ENCODE measurements around the gene CLSTN2. TPM values are rescaled to one million over a fixed set of nuclear protein-coding genes. Genes with fewer than 3 reads are reported as not detected.

The CLSTN2 gene
- total and polyA plus RNA-seq, 2 of the 4 experiments (the other 2 are of a cell fraction): under 0.01 to 0.07 TPM

DNA sequence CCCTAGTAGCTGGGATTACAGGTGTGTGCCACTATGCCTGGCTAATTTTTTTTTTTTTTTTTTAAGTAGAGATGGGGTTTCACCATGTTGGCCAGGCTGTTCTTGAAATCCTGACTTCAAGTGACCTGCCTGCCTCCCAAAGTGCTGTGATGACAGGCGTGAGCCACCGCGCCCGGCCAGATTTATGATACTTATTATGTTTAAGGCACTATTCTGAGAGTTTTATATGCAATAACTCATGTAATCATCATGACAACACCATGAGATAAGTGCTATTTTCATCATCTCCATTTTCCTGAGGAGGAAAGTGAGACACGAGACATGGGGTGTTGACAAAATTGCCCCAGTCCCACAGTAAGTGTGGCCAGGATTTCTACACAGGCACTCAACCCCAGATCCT lies 376.4 kb downstream of the CLSTN2 start:
- BruUV-seq (replicated peaks): no TSS peak
- H3K56ac ChIP-seq (ENCODE audit: extremely low read depth, insufficient read depth, low read length): no peak overlapping the region
- no peak overlapping the region for H3K9ac ChIP-seq (ENCODE audit: low read depth, low read length)
- in situ Hi-C loops (cut with MboI; ENCODE audit: low sequenced_read_pairs): no loop called here
- H3K27me3 ChIP-seq (ENCODE audit: control insufficient read depth, insufficient read depth, low read length): no peaks in the 10 kb centered on the region
- no peak for ATAC-seq (ENCODE audit: low read depth)
- intact Hi-C loops (cut with micrococcal nuclease): no loop called here
- H3K79me1 ChIP-seq (ENCODE audit: low read depth in 1 of 2, low read length in 2 of 2): no peaks in the 10 kb centered on the region
- H3K36me3 ChIP-seq (ENCODE audit: control insufficient read depth, insufficient read depth, low read length): no peaks in the 10 kb centered on the region
- no peak overlapping the region for H2AFZ ChIP-seq (replicated peaks; ENCODE audit: low read length, poor library complexity)
- no peaks in the 10 kb centered on the region for H4K20me1 ChIP-seq (ENCODE audit: insufficient read depth, low read length)
- no peak for DNase-seq
- no peak overlapping the region for H3K14ac ChIP-seq (replicated peaks; ENCODE audit: low read depth, low read length)
- no peak for TF ChIP-seq MAZ (IDR thresholded peaks at IDR 0.05; ENCODE audit: borderline replicate concordance, low read depth, low read length)
- TF ChIP-seq, protein P1, sequence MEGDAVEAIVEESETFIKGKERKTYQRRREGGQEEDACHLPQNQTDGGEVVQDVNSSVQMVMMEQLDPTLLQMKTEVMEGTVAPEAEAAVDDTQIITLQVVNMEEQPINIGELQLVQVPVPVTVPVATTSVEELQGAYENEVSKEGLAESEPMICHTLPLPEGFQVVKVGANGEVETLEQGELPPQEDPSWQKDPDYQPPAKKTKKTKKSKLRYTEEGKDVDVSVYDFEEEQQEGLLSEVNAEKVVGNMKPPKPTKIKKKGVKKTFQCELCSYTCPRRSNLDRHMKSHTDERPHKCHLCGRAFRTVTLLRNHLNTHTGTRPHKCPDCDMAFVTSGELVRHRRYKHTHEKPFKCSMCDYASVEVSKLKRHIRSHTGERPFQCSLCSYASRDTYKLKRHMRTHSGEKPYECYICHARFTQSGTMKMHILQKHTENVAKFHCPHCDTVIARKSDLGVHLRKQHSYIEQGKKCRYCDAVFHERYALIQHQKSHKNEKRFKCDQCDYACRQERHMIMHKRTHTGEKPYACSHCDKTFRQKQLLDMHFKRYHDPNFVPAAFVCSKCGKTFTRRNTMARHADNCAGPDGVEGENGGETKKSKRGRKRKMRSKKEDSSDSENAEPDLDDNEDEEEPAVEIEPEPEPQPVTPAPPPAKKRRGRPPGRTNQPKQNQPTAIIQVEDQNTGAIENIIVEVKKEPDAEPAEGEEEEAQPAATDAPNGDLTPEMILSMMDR (conservative IDR thresholded peaks at IDR 0.05; ENCODE audit: low read depth, low read length): no peak
- TF ChIP-seq SMC3 (IDR thresholded peaks at IDR 0.05; ENCODE audit: low read depth, low read length): no peak
- no peak for TF ChIP-seq RCOR1 (IDR thresholded peaks at IDR 0.05; ENCODE audit: insufficient replicate concordance, low read length)
- no peak for TF ChIP-seq FOS (IDR thresholded peaks at IDR 0.05; ENCODE audit: low read depth, low read length)
- no peak for TF ChIP-seq POLR2A (IDR thresholded peaks at IDR 0.05; ENCODE audit: low read depth, low read length)
- TF ChIP-seq, protein P2, sequence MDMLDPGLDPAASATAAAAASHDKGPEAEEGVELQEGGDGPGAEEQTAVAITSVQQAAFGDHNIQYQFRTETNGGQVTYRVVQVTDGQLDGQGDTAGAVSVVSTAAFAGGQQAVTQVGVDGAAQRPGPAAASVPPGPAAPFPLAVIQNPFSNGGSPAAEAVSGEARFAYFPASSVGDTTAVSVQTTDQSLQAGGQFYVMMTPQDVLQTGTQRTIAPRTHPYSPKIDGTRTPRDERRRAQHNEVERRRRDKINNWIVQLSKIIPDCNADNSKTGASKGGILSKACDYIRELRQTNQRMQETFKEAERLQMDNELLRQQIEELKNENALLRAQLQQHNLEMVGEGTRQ (IDR thresholded peaks at IDR 0.05; ENCODE audit: low read depth, low read length): no peak
- TF ChIP-seq, protein P3, sequence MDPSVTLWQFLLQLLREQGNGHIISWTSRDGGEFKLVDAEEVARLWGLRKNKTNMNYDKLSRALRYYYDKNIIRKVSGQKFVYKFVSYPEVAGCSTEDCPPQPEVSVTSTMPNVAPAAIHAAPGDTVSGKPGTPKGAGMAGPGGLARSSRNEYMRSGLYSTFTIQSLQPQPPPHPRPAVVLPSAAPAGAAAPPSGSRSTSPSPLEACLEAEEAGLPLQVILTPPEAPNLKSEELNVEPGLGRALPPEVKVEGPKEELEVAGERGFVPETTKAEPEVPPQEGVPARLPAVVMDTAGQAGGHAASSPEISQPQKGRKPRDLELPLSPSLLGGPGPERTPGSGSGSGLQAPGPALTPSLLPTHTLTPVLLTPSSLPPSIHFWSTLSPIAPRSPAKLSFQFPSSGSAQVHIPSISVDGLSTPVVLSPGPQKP (IDR thresholded peaks at IDR 0.05; ENCODE audit: borderline replicate concordance, low read depth, low read length): no peak
- no peak for TF ChIP-seq CHD1 (IDR thresholded peaks at IDR 0.05; ENCODE audit: low read depth, low read length)
- TF ChIP-seq BHLHE40 (IDR thresholded peaks at IDR 0.05; ENCODE audit: low read depth, low read length): no peak
- TF ChIP-seq NFE2L2 (IDR thresholded peaks at IDR 0.05; ENCODE audit: low read depth, low read length): no peak
- no peak for TF ChIP-seq RAD21 (IDR thresholded peaks at IDR 0.05; ENCODE audit: low read length)
- TF ChIP-seq CEBPB (IDR thresholded peaks at IDR 0.05; ENCODE audit: low read depth, low read length): no peak
- no peak for TF ChIP-seq MXI1 (IDR thresholded peaks at IDR 0.05; ENCODE audit: borderline replicate concordance, low read depth, low read length)
- H3K27ac ChIP-seq (ENCODE audit: insufficient read depth, low read length): no peak overlapping the region
- ChIA-PET POLR2A (ENCODE audit: unreplicated experiment) (no interaction called here), CTCF (no interaction called here)
- H2BK20ac ChIP-seq (ENCODE audit: low read depth, low read length): no peak overlapping the region
- WGBS, 2 experiments (ENCODE audit: extremely low coverage in 2 of 2, insufficient read length in 1 of 2): no CpG with 5 or more reads among the region's 5 CpGs
- H4K8ac ChIP-seq (ENCODE audit: low read depth in 2 of 2, low read length in 2 of 2): no peak overlapping the region
- H2BK15ac ChIP-seq (ENCODE audit: low read depth, low read length): no peak overlapping the region
- H2AK9ac ChIP-seq (replicated peaks; ENCODE audit: low read depth, low read length, poor library complexity): no peak overlapping the region
- H2AK5ac ChIP-seq (ENCODE audit: low read depth, low read length): no peak overlapping the region
- H2BK5ac ChIP-seq (ENCODE audit: low read depth, low read length, poor library complexity, severe bottlenecking): no peak overlapping the region
- H3K4ac ChIP-seq (ENCODE audit: low read depth, low read length): no peak overlapping the region
- no peak overlapping the region for H2BK120ac ChIP-seq (ENCODE audit: low read depth, low read length)
- H3K9me1 ChIP-seq (ENCODE audit: insufficient read depth, low read length): no peaks in the 10 kb centered on the region
- dilution Hi-C loops (cut with HindIII; ENCODE audit: low sequenced_read_pairs, unreplicated experiment): no loop called here
- no peak overlapping the region for H3K4me2 ChIP-seq (ENCODE audit: low read depth, low read length)
- no peak overlapping the region for H3K18ac ChIP-seq (ENCODE audit: low read depth, low read length)
- H4K91ac ChIP-seq (ENCODE audit: insufficient read depth, low read depth, low read length): no peak overlapping the region
- no peaks in the 10 kb centered on the region for H3K4me1 ChIP-seq (ENCODE audit: control insufficient read depth, insufficient read depth, low read length)
- no peak overlapping the region for H3K4me3 ChIP-seq (ENCODE audit: insufficient read depth, low read depth, low read length)
- H4K5ac ChIP-seq (ENCODE audit: low read depth, low read length): no peak overlapping the region
- H3K9me3 ChIP-seq (ENCODE audit: control insufficient read depth, insufficient read depth, low read length): no peaks in the 10 kb centered on the region
- no peak overlapping the region for H3K23ac ChIP-seq (ENCODE audit: low read depth, low read length)

All from IMR-90 (cell line).